ENCODE data around the gene LIMS2.

The LIMS2 gene, protein sequence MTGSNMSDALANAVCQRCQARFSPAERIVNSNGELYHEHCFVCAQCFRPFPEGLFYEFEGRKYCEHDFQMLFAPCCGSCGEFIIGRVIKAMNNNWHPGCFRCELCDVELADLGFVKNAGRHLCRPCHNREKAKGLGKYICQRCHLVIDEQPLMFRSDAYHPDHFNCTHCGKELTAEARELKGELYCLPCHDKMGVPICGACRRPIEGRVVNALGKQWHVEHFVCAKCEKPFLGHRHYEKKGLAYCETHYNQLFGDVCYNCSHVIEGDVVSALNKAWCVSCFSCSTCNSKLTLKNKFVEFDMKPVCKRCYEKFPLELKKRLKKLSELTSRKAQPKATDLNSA

DNA sequence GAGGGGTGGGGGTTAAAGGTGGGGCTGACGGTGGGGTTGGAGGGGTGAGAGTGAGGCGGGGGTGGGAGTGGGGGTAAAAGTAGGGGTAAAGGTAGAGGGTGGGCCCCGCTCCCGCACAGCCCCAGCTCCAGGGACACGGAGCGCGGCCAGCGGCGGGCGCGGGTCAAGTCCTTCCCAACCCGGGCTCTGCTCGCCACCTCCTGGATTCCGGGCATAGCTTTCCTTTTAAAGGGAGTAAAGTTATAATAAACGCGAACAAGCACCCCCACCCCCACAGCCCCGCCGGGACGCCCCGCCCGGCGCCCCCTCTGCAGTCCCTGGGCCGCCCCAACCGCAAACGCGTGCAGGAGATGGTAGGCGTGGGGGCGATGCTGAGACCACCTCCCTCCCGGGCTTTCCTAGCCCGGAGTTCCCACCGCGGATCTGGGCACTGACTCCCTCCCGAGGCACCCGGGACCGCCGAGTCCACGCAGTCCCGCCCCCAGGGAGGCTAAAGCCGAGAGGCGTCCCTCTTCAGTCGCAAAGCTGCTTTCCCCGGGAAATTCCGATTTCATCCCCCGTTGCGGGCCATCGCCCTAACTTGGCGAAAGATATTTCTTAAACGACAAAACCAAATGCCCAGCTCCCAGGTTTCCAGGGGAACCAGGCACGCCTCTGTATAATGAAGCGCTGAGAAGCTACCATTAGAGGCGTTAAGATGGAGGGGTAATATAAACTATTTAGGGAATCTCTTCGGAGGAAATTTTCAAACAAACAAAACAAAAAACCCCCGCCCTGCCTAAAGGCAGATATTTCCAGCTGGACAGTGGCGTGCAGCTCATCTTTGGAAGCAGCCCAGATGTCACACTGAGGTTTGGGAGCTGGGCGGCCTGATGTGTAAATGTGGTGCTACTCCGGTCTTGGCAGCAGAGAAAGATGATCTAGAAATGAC is at the start of gene LIMS2:
Gene LIMS2 (minus strand): TSS at position 200 of the 931 bp plus-strand sequence. CDS start 506 bp downstream, outside the sequence.
- no peak for DNase-seq

DNA sequence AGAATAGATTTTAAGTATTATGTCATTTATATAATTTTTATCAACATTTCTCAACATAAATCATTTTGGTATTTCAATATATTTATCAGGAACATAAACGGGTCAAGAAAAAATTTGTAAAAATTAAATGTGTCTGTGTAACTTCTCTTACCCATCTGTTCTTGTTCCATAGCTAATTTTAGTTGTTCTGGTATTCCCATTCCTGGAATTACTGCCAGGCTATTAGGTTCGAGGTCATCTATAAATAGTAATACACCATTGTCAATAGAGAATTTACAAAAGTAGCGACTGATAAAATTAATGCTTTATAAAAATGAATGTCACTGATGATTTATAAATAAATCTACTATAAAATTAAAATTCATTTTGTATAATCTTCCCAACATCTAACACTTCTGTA is 47.5 kb upstream of the LIMS2 start:
- no peak for DNase-seq

DNA sequence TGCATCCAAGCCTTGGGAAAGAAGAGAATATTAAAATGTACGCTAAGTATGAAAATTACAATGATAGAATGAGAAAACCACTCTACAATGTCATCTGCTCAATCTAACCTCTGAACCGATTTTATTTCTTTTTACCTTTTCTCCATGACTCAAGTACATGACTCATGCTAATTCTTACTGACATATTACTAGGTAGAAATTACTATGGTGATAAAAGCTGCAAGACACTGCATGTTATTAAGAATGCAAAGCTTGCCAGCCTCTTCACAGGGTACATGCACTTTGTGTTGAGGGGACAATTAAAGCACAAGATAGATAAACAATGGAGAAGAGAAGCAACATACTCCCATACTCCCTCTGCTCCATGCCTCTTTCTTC is 46.6 kb upstream of the LIMS2 start:
- no peak for DNase-seq

DNA sequence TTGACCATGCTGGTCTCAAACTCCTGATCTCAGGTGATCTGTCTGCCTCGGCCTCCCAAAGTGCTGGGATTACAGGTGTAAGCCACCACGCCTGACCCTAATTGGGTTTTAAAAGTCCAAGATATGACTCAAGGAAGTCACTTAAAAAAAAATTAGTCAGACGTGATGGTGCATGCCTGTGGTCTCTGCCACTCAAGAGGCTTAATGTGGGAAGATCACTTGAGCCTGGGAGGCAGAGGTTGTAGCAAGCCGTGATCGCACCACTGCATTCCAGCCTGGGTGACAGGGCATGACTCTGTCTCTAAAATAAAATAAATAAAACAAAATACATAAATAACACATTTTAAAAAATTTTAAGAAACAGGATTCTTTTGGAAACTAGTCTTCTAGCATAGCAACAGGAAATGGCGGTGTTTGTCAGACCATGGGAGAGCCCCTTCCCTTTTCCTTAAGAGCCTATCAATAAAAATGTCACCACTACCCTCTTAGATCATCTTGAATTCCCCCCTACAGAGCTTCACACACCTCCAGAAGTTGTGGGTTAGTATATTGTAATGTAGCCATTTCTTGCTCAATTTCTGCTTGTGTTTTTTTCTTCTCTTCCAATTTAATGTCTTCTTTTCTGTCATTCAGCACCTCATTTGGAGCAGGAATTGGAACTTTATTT is 46.1 kb upstream of the LIMS2 start:
- DNase-seq, result no peak

DNA sequence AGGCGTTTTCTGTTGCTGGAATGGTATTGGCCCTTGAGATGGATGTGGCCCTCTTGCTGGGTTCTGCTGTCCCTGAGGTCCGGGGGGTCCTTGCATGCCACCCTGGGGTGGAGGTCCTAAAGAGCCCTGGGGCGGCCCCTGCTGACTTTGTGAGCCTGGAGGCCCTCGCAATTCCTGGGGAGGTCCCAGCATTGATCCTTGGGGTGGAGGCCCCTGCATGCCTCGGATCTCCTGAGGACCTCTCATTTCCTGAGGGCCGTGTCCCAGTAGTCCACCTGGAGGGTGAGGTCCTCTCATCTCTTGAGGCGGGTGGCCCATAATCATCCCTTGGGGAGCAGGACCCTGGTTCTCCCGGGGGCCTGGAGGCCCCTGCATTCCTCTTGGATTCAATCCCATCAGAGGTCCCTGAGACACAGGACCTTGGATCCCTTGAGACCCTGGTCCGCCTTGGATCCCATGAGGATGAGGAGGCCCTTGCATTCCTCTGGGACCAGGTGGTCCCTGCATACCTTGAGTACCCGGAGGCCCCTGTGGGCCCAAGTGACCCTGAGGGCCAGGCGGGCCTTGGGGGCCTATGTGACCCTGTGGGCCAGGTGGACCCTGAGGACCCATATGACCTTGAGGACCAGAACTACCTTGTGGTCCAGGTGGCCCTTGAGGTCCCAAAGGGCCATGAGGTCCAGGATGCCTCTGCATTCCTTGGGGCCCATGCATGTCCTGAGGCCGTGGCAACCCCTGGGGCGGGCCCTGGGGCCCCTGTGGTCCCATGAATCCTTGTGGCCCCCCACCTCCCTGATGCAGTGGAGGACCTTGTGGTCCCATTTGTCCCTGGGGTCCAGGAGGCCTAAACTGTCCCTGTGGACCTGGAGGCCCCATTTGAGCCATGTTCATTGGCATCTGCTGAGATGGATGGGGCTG is 44.2 kb upstream of the LIMS2 start:
- DNase-seq, result no peak

DNA sequence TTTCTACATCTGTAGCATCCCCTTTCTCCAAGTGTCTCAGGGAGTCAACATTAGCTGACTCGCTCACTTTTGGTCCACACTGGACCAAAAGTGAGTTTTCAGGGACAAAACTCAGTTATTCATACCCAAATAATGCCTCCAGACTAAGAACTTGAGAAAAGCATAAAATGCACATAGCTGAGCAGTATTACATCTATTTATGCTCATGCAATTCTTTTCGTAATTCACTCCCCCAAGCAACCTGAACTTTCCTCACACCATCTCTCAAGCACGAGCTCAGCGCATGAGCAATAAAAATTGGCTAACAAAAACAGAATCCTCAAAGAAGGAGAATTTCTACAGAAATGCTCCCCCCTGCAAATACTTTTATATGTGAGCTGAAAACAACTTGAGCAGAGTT is 42.9 kb upstream of the LIMS2 start:
- no peak for DNase-seq

DNA sequence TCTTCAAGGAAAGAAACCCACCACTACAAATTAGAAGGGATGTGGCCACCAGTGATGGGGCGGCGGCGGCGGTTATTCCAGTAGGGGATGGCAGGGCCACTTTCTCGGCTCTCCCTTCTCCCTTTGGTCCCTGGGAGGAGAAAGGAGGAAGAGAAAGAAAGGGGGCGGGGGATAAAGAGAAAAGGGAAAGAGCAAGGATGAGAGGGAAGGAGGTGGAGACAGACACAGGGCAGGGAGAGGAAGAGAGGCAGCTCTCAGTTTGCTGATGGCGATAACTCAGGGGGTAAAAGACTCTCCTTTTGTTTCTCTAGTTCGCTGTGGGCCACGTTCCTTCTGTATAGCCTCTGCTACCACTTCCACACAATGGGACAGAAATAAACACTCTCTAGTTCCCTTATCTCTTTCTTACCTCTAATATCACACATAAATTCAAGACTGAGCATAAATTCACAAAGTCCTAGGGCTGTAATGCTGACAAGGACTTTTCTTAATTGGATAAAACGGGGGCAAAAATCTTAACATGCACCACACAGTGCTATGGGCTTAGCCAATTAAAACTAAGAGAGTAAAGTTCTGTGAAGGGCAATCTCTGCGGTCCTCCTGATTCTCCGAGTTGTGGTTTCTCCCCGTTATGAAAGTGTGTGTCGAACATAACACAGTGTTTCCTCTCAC is 40.6 kb upstream of the LIMS2 start:
- no peak for DNase-seq

DNA sequence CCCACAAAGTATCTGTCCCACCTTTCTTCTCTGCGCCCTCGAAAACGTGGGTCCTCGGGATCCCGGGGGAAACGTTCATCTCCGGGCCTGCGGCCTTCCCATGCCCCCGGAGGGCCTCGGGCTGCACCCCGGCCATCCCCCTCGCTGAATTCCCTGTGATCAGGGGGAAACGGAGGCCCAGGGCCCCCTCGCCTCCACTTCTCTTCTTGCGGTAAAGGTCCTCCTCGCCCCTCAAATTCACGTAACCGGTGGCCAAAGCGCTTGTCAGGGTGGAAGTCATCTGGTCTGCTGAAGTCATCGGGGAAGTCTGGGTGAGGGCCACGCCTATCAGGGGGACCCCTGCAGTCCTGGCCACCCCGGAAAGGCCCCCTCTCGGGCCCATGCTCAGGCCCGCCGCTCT is 38.2 kb upstream of the LIMS2 start:
- no peak for DNase-seq

DNA sequence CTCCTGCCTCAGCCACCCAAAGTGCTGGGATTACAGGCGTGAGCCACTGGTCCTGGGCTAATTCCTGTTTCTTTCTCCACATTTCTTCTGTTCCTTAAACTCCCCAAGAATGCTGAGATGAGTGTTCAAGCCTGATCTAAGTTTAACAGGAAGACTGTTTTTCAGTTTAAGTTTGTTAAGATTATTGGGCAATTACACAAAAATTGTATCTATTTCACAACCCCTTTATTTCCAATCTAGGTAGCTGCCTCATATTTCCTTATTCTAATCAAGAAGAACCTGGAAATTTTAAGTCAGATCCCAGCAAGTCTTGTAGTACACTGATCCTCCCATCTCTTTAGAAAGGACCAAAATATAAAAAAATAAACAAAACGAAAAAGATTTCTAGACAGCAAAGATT is 37.7 kb upstream of the LIMS2 start:
- DNase-seq, result no peak

DNA sequence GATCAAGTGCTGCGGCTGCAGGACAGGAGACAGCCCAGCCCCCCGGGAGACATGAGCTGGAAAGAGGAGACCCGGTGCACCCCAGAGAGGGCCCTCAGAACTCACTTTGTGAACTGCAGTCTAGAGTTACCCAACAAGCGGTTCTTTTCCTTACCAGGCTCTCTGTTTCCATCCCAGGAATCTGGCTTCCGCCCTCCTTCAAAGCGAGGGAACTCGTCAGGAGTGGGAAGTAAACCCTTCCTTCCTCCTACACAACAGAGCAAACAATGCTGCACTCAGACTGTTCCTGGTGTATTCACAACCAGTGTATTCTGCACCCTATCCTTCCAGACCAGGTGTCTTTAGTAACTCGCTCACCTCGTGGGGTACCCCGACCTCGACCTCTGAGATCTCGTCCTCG is 34.0 kb upstream of the LIMS2 start:
- no peak for DNase-seq

DNA sequence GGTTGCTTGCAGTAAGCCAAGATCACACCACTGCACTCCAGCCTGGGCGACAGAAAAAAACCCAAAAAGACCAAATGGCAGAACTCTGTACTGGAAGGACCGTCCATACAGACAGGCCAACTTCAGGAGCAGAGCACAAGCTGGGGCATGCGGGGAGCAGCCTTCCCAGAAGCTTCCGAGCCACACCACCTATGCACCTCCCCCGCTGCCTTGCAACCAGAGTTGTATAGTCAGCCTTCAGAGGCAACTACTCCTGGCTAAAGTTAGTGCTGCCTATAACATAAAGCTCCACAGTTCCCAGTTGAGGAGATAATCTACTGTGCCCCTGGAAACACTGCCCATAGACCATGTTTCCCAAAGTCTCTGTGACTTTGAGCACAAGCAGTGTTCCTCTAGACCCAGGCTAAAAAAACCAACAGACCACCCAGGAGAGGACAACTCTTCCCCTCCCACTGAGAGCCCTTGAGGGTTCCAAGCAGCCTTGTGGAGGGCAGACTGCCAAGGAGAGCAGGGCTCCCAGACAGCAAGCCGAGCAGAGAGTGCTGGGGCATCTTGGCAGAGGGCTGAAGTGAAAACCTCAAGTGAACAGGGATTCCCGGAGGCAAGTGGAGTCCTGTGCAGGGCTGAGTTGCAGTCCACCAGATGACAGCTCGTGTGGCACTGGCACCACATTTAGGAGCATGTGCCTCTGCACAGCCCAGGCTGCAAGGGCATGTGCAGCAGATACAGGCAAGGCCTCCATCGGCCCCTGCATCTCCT is 32.7 kb upstream of the LIMS2 start:
- DNase-seq, result no peak

DNA sequence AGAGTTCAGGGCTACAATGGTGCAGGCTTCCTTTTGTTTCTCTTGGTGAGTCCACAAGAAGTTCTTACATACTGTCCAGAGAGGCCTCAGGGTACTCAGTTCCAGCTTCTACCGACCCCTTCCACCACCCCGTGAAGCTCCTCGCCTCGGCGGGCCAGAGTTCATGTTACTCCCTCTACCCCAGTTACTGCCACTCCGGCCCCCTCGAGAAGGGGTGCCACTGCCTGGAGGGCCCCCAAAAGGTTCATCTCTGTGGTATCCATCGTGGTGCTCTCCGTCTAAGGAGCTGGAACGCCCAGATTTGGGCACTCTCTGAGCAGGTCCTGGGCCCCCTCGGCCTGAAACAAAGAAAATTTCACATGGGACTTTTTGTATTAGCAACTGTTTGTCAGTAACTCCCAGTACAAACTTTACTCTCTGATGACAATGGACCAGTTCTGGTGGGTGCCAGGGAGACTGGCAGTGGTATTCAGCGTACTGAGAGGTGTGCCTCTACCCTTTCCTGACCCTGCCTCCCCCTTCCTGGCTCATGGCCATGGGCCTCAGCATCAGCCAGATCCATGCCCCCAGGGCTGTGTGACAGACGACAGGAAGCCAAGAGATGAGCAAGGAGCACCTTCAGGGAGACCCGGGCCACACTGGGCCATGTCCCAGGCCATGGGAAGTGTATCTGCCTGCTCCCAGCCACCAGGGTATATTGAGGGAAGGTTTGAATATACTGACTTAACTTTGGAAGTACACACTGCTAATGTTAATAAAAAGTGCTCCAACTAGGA is 31.1 kb upstream of the LIMS2 start:
- no peak for DNase-seq

DNA sequence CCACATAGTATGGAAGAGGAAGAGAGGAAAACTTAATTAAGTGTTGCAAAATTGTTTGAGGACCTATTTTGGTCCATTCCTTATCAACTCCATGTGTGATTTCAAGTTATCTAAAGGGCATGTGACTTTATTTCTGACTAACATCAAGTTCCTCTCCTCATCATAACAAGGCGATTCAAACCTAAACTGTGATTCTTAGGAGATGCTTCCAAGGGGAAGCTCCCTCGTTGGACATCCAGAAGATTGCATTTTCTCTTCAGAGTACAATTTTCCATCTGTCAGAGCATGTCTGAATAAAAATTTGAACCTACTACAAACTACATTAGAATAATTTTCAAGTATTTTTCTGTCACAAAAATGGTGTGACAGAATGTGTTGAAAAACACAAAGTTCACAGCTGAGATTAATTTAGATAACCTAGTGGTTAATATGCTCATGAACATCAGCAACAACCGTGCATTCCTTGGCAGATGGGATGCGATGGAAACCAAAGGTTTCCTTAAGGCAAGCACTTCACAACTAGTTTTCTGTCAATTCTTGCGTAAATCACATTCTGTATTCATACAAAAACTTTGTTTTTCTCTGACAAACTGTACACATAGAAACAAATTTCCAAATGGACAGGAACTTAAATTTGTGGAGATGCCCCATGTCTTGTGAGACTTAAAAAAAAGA is 30.2 kb upstream of the LIMS2 start:
- no peak for DNase-seq

DNA sequence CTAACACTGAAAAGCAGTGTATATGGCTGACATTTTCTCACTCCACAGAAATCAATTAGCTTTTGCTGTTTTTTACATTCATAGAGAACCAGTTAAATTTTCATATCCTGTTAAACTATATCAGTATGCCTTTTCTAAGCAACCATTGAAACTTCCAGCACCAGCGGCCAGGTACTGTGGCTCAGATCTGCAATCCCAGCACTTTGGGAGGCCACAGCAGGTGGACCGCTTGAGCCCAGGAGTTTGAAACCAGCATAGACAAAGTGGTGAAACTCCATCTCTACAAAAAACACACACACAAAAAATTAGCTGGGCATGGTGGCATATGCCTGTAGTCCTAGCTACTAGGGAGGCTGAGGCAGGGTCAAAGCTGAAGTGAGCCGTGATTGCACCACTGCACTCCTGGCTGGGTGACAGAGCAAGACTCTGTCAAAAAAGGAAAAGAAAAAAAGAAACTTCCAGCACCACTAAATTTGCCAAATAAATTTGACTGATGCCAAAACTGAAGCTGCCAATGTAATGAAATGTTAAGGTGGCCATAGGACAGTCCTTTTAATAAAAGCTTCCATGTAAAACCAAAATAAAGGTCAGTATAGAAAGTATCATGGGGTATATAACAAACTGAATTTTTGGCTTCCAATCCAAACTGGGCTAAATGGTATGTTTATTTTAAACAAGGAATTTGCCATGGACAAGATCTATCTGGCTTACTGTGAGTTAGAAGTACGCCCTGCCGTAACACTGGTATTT is 29.5 kb upstream of the LIMS2 start:
- DNase-seq, result no peak

DNA sequence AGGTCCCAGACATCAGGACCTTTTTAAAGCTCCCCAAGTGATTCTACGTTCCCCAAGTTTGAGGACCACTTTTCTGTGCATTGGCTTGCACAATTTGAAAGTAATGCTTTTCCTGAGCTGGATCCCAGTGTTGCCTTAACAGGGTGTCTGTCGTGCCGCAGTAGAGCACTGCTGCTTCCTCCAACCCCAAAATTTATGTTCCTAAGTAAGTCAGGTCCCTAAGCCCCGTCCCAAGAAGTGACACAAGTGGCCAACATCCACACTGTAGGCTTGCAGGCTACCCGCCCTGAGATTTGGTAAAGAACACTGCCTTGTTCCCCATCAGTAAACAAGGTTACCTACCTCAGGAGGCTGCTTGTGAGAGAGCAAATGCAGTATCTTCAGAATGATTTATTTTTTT is 28.0 kb upstream of the LIMS2 start:
- no peak for DNase-seq

DNA sequence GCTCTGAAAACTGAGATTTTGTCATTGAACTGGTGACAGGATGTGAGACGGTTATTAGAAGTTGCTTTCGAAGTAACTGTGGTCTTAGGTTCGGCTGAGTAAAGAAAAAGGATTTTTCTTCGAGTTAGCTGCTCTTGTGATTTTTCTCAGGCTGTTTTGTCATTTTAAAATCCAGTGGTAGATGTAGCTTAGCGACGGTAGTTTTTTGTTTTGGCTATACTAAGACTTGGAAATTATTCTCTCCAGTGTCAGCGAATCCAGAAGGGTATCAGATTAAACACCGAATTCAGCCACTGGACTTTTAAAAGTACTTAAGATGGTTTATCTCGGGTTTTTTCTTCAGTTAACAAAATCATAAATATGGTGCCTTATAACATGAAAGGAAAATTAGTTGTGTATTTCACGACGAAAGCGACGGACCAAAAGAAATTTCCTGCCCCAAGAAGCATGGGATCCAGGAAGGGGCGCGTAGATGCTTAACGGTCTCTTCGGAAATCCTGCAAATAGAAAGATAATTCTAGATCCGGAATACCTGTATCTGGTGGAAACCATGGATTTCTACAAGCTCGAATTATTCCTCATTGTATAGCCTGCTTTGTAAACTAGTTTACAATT is 27.2 kb upstream of the LIMS2 start:
- DNase-seq, result no peak

DNA sequence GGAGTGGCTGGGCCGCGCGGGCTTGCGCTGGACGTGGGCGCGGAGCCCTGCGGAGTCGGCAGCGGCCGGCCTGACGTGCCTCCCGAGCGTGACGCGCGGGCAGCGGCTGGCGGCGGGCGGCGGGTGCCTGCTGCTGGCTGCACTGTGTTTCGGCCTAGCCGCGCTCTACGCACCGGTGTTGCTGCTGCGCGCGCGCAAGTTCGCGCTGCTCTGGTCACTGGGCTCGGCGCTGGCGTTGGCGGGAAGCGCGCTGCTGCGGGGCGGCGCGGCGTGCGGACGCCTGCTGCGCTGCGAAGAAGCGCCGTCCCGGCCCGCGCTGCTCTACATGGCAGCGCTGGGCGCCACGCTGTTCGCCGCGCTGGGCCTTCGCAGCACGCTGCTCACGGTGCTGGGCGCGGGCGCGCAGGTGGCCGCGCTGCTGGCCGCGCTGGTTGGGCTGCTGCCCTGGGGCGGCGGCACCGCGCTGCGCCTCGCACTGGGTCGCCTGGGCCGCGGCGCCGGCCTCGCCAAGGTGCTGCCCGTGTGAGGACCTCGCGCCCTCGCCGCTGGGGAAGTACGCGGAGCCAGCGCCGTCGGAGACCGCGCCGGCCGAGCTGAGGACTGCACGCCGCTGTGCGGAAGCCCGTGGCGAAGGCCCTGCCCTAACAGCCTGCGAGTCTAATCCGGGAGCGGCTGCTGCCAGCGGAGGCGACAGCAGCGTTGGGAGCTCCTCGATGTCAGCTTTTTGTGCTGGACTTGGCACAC is 26.5 kb upstream of the LIMS2 start:
- peak; percentile 39 for DNase-seq

DNA sequence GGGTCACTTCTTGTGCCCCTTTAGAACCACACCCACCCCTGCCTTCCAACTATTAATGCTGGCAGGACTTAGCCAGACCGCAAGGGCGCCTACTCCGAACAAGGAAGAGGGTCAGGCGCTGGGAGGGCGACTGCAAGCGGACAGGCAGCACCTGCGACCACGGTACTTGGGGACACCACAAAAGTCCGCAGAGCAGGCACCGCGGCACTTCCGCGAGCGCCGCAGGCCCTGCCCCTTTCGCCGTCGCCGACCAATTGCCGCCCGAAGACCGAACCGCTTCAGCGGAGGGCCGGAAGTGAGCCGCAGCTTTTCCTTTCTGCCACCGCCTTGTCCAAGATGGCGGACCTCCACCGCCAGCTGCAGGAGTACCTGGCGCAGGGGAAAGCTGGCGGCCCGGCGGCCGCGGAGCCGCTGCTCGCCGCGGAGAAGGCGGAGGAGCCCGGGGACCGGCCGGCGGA is 25.9 kb upstream of the LIMS2 start, which contains the start of gene SFT2D3:
Gene SFT2D3 (plus strand): TSS at position 305 of the 458 bp plus-strand sequence. CDS start 32 bp downstream, at position 337.
- peak; percentile 83 for DNase-seq

Measured in NCI-H1092 (cell line).